Caki2 (cell line): ENCODE measurements around the gene HOXD13. TPM values are rescaled to one million over a fixed set of nuclear protein-coding genes. Genes with fewer than 3 reads are reported as not detected.
A peak's percentile ranks its signal among the peaks of the same experiment; 100 is the strongest.

ENCODE experiments used
- DNase-seq: peaks from one replicate; pipeline ENCODE4 v3.0.0-alpha.2; 2015; ENCODE audit warnings: low read depth
- in situ Hi-C: cut with HindIII; loops from 2 replicates; pipeline ENCODE4 v1.10.0; 2016; ENCODE audit warnings: low sequenced_read_pairs, low pct_unique_long_range_greater_than_20kb, mixed read lengths
- total RNA-seq: library from RNA; depleted of rRNA; stranded (reverse); fragments of >200 nt; shearing (Covaris generic); gene quantifications from 2 replicates; pipeline ENCODE4 v1.2.3, GENCODE V29; 2014; ENCODE audit warnings: low replicate concordance; rRNA removed

HOXD13 gene
- total RNA-seq, 1 experiment from 2014 or later, result not detected

GRCh38 chr2:176136374-176137251, 44.1 kb downstream of the HOXD13 start:
- in situ Hi-C loops, result no loop called here
- peak; percentile 69 for DNase-seq

DNA sequence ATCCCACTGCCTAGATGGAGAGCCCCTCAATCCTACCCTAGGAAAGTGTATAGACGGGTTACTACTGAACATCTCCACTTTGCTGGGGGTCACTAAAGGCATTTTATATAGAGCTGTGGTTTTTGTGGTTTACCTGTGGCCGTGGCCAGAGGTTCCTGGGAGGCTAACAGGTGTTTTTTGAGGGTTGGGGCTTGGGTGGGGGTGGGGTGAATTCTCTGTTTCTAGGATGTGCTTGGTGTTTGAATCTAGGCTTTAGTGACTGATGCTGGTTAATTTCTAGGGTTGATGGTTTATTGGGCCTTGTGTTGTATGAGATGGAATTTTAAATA, 44.7 kb downstream of the HOXD13 start:
- DNase-seq, result no peak
- in situ Hi-C loops, result no loop called here

DNA sequence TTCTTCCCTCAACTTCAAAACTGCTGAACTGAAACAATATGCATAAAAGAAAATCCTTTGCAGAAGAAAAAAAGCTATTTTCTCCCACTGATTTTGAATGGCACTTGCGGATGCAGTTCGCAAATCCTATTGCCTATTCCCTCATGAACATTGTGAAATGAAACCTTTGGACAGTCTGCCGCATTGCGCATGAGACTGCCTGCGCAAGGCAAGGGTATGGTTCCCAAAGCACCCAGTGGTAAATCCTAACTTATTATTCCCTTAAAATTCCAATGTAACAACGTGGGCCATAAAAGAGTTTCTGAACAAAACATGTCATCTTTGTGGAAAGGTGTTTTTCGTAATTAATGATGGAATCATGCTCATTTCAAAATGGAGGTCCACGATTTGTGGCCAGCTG, 45.4 kb downstream of the HOXD13 start:
- DNase-seq, result no peak
- in situ Hi-C loops, result no loop called here

GRCh38 chr2:176138526-176138922, 46.0 kb downstream of the HOXD13 start:
- in situ Hi-C loops, result no loop called here

DNA sequence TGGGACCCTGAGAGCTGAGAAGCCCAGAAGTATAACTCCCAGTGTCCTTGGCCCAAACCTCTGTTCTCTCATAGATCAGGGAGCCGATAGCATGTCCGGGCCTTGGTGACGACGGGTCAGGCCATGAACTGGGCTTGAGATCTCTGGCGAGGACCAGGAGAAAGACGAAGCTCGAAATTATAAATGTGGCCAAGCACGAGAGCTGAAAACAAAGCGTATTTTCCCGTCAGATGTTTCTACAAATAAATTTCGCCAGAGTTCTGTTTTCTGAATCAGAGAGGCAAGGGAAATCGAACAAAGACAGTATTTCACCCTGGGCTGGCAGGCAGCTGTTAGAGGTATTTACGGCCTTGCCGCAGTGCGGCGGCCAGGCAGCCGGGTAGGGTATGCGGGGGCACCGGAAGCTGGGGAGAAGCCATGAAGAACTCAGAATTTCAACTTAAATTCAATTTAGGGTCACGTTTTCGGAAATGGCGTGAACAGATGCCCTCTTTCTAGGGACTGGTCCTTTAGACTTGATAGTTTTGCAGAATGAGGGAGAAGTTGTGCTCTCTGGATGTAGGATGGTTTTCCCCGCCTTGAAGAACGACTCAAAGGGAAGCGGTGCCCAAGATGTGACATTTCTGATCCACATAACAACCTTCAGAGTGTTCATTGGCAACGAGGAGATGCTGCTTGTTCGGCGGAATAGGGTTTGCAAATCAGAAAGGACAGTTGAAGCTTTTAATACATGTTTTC, 46.6 kb downstream of the HOXD13 start:
- DNase-seq, result no peak
- in situ Hi-C loops, result no loop called here

More at GRCh38 chr2:176138526-176138922, 46.0 kb downstream of the HOXD13 start:
- DNase-seq, result no peak

DNA sequence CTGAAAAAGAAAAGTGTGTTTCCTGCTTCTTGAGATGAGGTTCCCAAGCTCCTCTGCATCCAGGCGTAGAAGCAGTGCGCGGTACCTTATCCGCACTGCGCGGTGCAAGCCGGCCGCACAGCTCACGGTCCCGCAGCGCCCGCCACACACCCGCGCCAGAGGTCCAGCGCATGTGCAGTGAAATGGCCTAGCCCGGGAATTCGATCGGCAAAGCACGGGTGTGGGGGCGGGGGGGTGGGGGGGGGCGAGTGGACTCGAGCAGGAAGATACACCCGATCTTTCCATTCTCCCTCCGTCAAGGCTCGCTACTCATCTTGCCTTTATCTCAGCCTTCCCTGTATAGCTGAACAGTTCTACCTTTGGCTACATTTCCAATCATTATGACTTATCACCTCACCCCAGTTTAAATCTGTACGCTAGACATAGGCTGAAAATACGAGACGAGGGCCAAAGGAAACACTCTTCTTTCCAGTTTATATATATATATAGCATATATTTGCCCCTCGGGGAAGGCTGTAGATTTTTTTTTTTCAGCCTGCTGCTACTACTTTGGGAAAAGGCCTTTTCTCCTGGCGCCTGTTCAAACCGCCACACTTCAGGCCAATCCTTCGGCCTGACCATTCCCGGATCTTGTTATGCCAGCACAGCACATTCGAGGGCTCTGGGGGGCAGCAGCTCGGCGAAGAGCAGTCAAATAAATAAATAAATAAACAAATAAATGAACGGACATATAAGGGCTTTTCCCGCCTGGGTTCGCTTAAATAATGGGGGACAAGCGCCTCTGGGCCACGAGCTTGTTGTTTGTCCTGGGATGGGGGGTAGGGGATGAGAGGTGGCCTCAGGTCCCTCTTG, 47.4 kb downstream of the HOXD13 start:
- DNase-seq, result no peak
- in situ Hi-C loops, result no loop called here

GRCh38 chr2:176140513-176141317, 48.2 kb downstream of the HOXD13 start:
- in situ Hi-C loops, result no loop called here
- peak; percentile 86 for DNase-seq

DNA sequence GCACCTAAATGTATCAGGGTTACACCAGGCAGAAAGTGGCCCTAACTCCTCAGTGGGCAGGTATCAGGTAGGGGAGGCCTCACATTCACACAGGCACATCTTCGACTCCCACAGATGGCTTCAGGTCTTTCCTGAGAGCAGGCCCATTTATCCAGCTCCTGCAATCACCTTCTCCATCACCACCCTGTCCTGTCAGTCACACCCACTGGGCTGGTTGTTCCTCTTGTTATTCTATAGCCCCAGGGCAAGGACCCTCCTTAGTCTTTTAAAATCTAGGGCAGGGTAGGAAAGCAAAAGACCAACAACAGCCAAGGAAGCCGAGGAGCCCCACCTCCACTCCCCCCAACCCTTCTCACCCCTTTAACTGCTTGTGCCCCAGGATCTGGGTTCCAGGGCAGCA, 49.8 kb downstream of the HOXD13 start:
- in situ Hi-C loops, result no loop called here

More for the DNA sequence above, 49.8 kb downstream of the HOXD13 start:
- DNase-seq, result no peak

Other genes with a start within 250 kb of the HOXD13 start
- gene LNPK, start 90.5 kb upstream of the HOXD13 start, total RNA-seq, result 7.1 and 24.1 TPM in 2 replicates
- not detected in 2 replicates for gene EVX2, start 8.8 kb upstream of the HOXD13 start, total RNA-seq
- not detected in 2 replicates for gene HOXD12, start 7.1 kb downstream of the HOXD13 start, total RNA-seq
- 3.7 TPM in 1 of 2 replicates, not detected in the other for gene HOXD11, start 14.6 kb downstream of the HOXD13 start, total RNA-seq
- gene HOXD10, start 24.1 kb downstream of the HOXD13 start, total RNA-seq, result 4.3 and 8.8 TPM in 2 replicates
- gene HOXD9, start 30.0 kb downstream of the HOXD13 start, total RNA-seq, result 9.5 and 13.4 TPM in 2 replicates
- 20.0 and 22.0 TPM in 2 replicates for gene HOXD8, start 37.0 kb downstream of the HOXD13 start, total RNA-seq
- gene HOXD4, start 58.8 kb downstream of the HOXD13 start, total RNA-seq, result 0.17 TPM in 1 of 2 replicates, not detected in the other
- gene HOXD3, start 64.6 kb downstream of the HOXD13 start, total RNA-seq, result 4.8 and 7.5 TPM in 2 replicates
- 2.4 TPM in 1 of 2 replicates, not detected in the other for gene HOXD1, start 95.9 kb downstream of the HOXD13 start, total RNA-seq
- gene MTX2, start 176.7 kb downstream of the HOXD13 start, total RNA-seq, result 60.2 and 69.4 TPM in 2 replicates